GM19468 (cell line): ENCODE measurements around the gene GOLT1B.

Experiments
- ATAC-seq: cut with Tn5 transposase; IDR thresholded peaks from one replicate; pipeline ENCODE4 v1.9.1; 2021; ENCODE audit warnings: mild to moderate bottlenecking, moderate library complexity, moderate number of reproducible peaks; ENCODE audit not compliant: unreplicated experiment; ENCODE audit errors: extremely low read depth

The GOLT1B gene

DNA sequence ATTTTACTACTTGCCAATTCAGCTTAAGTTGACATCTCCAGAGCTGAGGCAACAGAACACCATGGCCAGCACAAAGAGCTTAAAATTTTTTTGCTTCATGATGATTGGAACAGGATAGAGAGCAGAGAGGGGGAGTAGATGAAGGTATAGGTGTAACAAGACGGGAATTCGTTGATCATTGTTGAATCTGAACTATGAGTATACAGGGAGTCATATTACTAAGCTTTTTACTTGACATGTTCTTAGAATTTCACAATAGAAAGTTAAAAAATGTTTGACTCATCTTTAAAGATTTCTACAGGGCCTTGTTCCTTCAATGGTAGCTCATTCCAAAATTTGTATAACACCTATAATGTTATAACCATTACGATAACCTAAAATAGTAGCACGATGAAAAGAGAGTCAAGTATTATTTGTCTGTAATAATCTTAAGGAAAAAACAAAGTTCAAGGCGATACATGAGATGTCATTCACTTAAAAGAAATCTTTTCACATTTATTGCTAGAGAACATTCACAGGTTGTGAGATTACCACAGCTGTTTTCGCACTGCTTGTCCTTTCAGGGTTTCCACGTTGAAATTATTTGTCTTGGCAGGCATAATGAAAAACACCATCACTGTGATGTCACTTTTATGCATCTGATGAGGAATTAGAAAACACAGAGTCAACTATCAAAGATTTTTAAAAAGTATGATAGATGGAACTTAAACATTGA, 58.4 kb downstream of the GOLT1B start:
- ATAC-seq, result no peak

DNA sequence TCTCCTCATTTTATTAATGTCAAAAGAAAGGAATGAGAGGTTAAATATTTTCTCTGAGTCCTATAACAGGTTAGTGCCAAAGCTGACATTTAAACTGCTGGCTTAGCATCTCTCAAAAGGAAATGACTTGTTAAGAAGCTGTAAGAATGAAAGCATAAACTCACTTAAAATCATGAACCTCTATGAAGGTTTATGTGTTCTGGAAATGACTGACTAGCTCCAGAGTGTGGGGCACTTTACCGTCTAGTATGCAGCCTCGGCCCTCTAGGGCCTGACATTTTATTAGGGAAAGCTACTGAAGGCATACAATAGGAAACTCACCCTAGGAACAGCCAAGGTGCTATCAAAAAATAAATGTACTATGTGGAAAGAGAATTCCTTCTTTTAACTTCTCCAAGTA, 59.6 kb downstream of the GOLT1B start:
- ATAC-seq, result no peak

DNA sequence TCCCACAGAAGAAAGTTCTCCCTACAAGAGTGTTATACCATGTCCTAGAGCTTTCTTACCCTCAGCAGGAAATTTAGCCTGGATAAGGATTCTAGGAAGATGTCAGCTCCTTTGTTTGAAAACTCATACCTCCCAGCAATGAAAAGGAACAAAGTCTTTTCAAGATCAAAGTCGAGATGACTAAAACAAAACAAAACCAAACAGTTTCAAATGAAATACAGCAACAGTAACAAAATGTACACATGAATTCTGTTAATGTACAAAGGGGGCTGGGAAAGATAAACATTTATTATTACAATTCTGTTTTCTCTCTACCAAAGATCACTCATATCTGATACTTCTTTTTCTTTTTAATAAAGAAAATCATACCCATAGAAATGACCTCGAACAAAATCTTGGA, 61.3 kb downstream of the GOLT1B start:
- ATAC-seq, result no peak

GRCh38 chr12:21566223-21566906, 64.8 kb downstream of the GOLT1B start:
- no peak for ATAC-seq

GRCh38 chr12:21566907-21567394, 65.4 kb downstream of the GOLT1B start:
- no peak for ATAC-seq
